Tibial artery (tissue), 4 donors: ENCODE measurements around the gene PDZD4.

Experiments
- DNase-seq, 2 donors: peaks; one replicate each; pipeline ENCODE4 v3.0.0-alpha.2; 2019
- H3K27ac ChIP-seq, 2 donors: fragments of 200-600 bp; sonication (generic) in 1 of 2; 1 replicate in 1 of 2; 2 replicates in 1 of 2; pipeline ENCODE4 v1.5.1; 2018 to 2019; ENCODE audit warnings: mild to moderate bottlenecking in 1 of 2
- H3K27me3 ChIP-seq, 2 donors: fragments of 200-600 bp; sonication (generic) in 1 of 2; one replicate each; pipeline versions ENCODE4 v1.5.1 to v1.6.0; 2016 to 2019
- H3K36me3 ChIP-seq, 3 donors: fragments of 200-600 bp; sonication (generic) in 2 of 3; one replicate each; pipeline ENCODE4 v1.5.1; 2016 to 2019; ENCODE audit warnings: mild to moderate bottlenecking in 2 of 3
- H3K4me1 ChIP-seq, 4 donors: fragments of 200-600 bp; sonication (generic) in 2 of 4; 1 replicate in 3 of 4; 2 replicates in 1 of 4; pipeline ENCODE4 v1.5.1; 2016 to 2019
- H3K4me3 ChIP-seq, 2 donors: fragments of 200-600 bp; sonication (generic) in 1 of 2; 1 replicate in 1 of 2; 2 replicates in 1 of 2; pipeline ENCODE4 v1.5.1; 2018 to 2019; ENCODE audit warnings: mild to moderate bottlenecking in 2 of 2
- H3K9me3 ChIP-seq, 3 donors: fragments of 200-600 bp; sonication (generic) in 1 of 3; one replicate each; pipeline ENCODE4 v1.5.1; 2016 to 2019
- CTCF ChIP-seq, 2 experiments: fragments of 200-600 bp in 1 of 2; fragments of 450-650 bp in 1 of 2; IDR thresholded peaks; one replicate each; pipeline ENCODE4 v1.5.1; 2017 to 2019; ENCODE audit warnings: antibody characterized with exemption in 2 of 2, mild to moderate bottlenecking in 1 of 2, moderate library complexity in 1 of 2
- intact Hi-C: fragments of 100-400 bp; cut with DNase I; formaldehyde crosslinking; loops from one replicate; pipeline ENCODE4 v1.15.0; 2023; ENCODE audit warnings: low total_unique reads

Gene PDZD4

GRCh38 chrX:153765138-153766079, 64.9 kb downstream of the PDZD4 start:
- no peak for TF ChIP-seq CTCF (IDR thresholded peaks at IDR 0.05)
- H3K27me3 ChIP-seq, result no peaks in the 10 kb centered on the region
- peaks cover 0 to 16% (median 0%) of the 10 kb centered on the region in 3 donors for H3K36me3 ChIP-seq
- no peak for DNase-seq
- H3K4me1 ChIP-seq, result peaks cover 0 to 22% (median 5%) of the 10 kb centered on the region in 4 donors
- peak overlapping the region; percentile 30 to 44 for H3K4me3 ChIP-seq
- H3K9me3 ChIP-seq, result no peaks in the 10 kb centered on the region
- peak overlapping the region; percentile 44 to 47 for H3K27ac ChIP-seq
- intact Hi-C loops, result loop anchor here (5.0 kb wide), 1 partner anchor 187 kb away; no protein-coding TSS in a partner anchor

DNA sequence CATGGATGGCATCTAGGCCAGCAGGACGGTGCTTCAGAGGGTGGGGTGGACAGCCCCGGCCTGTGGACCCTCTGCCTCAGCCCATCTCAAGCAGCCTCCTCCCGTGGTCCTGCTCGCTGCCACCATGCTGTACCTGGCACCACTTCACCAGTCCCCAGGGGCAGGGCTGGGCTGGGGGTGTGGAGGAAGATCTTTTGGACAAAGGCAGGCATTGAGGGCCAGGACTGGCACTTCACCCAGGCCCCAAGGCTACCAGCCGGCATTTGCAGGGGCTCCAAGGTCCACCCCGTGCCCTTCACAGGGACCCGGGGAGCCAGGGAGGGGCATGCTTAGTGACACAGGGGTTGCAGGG, 65.6 kb downstream of the PDZD4 start:
- TF ChIP-seq CTCF (IDR thresholded peaks at IDR 0.05), result no peak
- no peaks in the 10 kb centered on the region for H3K9me3 ChIP-seq
- intact Hi-C loops, result loop anchor here (5.0 kb wide), 1 partner anchor 188 kb away; no protein-coding TSS in a partner anchor
- peaks cover 0 to 22% (median 5%) of the 10 kb centered on the region in 4 donors for H3K4me1 ChIP-seq
- peak overlapping the region; percentile 30 to 44 for H3K4me3 ChIP-seq
- H3K36me3 ChIP-seq, result peaks cover 0 to 11% (median 0%) of the 10 kb centered on the region in 3 donors
- H3K27me3 ChIP-seq, result no peaks in the 10 kb centered on the region
- peak overlapping the region in 1 of 2 donors; percentile 47 for H3K27ac ChIP-seq
- DNase-seq, result no peak

- TF ChIP-seq CTCF (IDR thresholded peaks at IDR 0.05), result peak; percentile 67 to 77
- peak; percentile 74 to 86 for DNase-seq
- Histone ChIP-seq H3K27ac (peak within 1 kb of the TSS in 1 of 2 donors; percentile 47), H3K4me1 (peaks cover 0 to 22% (median 5%) of the 10 kb centered on the region in 4 donors), H3K36me3 (peaks cover 0 to 5% (median 0%) of the 10 kb centered on the region in 3 donors), H3K4me3 (peak within 1 kb of the TSS; percentile 30 to 44), H3K27me3 (no peaks in the 10 kb centered on the region), H3K9me3 (no peaks in the 10 kb centered on the region)
- intact Hi-C loops, result no loop called here
Observed at GRCh38 chrX:153763989-153764755, 66.2 kb downstream of the PDZD4 start, which contains the start of gene PLXNB3. TSS of gene PLXNB3 (plus strand) at chrX:153764249. CDS start at chrX:153765536, 1,287 bp downstream.

DNA sequence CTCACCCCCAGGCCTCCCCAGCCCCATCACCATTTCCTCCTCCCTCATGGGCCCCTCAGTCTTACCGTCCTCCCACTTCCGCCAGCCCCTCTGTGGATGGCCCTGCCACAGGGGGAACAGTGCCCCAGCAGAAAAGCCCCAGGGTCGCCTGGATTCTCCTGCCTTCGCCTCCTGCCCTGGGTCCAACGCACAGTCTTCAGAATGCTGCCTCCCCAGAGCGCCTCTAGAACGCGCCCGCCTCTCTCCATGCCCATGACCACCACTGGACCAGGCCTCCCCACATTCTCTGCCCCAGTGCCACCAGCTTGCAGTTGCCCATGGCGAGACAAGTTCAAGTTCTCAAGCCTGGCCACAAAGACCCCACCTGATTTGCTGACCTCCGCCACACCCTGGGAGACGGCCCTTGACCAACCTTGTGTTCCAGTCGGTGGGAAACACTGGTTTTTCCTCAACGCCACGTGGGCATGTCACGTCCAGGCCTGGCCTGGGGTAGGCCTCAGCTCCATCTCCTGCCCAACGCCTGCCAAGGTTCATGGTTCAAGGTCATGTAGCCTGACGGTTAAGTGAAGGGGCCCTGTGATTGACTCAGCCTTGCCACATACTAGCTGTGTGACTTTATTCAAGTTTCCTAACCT, 66.9 kb downstream of the PDZD4 start:
- no peaks in the 10 kb centered on the region for H3K36me3 ChIP-seq
- H3K27me3 ChIP-seq, result no peaks in the 10 kb centered on the region
- no peak for TF ChIP-seq CTCF (IDR thresholded peaks at IDR 0.05)
- H3K4me1 ChIP-seq, result peaks cover 0 to 22% (median 5%) of the 10 kb centered on the region in 4 donors
- no peak overlapping the region for H3K27ac ChIP-seq
- DNase-seq, result peak in 1 of 2 donors; percentile 38
- intact Hi-C loops, result no loop called here
- no peaks in the 10 kb centered on the region for H3K9me3 ChIP-seq
- H3K4me3 ChIP-seq, result no peak overlapping the region

GRCh38 chrX:153762626-153763173, 67.6 kb downstream of the PDZD4 start:
- Histone ChIP-seq H3K4me1 (peaks cover 0 to 22% (median 5%) of the 10 kb centered on the region in 4 donors), H3K27ac (no peak overlapping the region), H3K9me3 (no peaks in the 10 kb centered on the region), H3K4me3 (no peak overlapping the region), H3K27me3 (no peaks in the 10 kb centered on the region), H3K36me3 (no peaks in the 10 kb centered on the region)
- DNase-seq, result no peak
- no peak for TF ChIP-seq CTCF (IDR thresholded peaks at IDR 0.05)
- intact Hi-C loops, result no loop called here
